DND-41 (cell line): ENCODE measurements around the gene ATXN7.

ENCODE experiments used
- CTCF ChIP-seq: IDR thresholded peaks from 2 replicates; pipeline ENCODE4 v1.5.1; 2012; ENCODE audit warnings: borderline replicate concordance, low read length, moderate library complexity, mild to moderate bottlenecking; ENCODE audit not compliant: poor library complexity, severe bottlenecking; ENCODE audit errors: extremely low read depth
- EZH2 ChIP-seq: IDR thresholded peaks from 3 replicates; pipeline ENCODE4 v1.6.1; 2012; ENCODE audit warnings: borderline replicate concordance, low read depth, mild to moderate bottlenecking, moderate library complexity, low read length, inconsistent platforms; ENCODE audit not compliant: severe bottlenecking

DNA sequence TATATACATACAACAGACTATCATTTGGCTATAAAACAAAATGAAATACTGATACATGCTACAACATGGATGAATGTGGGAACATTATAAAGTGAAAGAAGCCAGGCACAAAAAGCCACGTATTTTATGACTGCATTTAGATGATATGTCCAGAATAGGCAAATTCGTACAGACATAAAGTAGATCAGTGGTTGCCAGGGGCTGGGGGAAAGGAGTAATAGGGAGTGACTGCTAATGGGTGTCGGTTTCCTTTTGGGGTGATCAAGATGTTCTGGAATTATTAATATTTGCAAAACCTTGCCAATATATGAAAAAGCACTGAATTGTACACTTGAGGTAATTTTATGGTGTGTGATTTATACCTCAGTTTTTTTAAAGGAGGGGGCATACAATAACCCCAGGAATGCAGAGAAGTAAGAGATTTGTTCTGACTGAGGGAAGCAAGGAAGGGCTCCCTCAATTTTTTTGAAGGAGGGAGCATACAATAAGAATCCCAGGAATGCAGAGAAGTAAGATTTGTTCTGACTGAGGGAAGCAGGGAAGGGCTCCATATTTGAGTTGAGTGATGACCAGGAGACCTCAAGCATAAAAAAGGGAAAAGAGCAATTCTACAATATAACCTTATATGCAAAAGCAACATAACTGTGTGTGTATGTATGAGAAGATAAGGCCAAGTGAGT, 153.4 kb downstream of the ATXN7 start:
- TF ChIP-seq CTCF (no peak), EZH2 (no peak)
